Measurements from ENCODE around the gene RXFP1. TPM values are rescaled to one million over a fixed set of nuclear protein-coding genes. Genes with fewer than 3 reads are reported as not detected.

Gene RXFP1
- total RNA-seq, 1 experiment from 2014 or later, result not detected

GRCh38 chr4:158588777-158589176 is 67.1 kb downstream of the RXFP1 start:
- Histone ChIP-seq H3K9me3 (ENCODE audit: low read depth, low read length, poor library complexity, severe bottlenecking) (no peaks in the 10 kb centered on the region), H3K4me1 (ENCODE audit: insufficient read depth, low read length, poor library complexity, severe bottlenecking) (no peaks in the 10 kb centered on the region), H3K27me3 (replicated peaks; ENCODE audit: insufficient read depth, low read depth, low read length, poor library complexity) (no peaks in the 10 kb centered on the region), H3K36me3 (ENCODE audit: insufficient read depth, low read length, poor library complexity, severe bottlenecking) (no peaks in the 10 kb centered on the region), H3K27ac (ENCODE audit: low read depth, low read length, poor library complexity, severe bottlenecking) (no peak overlapping the region), H3K4me3 (ENCODE audit: low read depth, low read length, poor library complexity, severe bottlenecking) (no peak overlapping the region)
- peak; percentile 24 for DNase-seq (ENCODE audit: low spot score)
- TF ChIP-seq EZH2 (IDR thresholded peaks at IDR 0.05; ENCODE audit: borderline replicate concordance, low read depth, low read length, poor library complexity, severe bottlenecking), result no peak
- TF ChIP-seq, protein P1, sequence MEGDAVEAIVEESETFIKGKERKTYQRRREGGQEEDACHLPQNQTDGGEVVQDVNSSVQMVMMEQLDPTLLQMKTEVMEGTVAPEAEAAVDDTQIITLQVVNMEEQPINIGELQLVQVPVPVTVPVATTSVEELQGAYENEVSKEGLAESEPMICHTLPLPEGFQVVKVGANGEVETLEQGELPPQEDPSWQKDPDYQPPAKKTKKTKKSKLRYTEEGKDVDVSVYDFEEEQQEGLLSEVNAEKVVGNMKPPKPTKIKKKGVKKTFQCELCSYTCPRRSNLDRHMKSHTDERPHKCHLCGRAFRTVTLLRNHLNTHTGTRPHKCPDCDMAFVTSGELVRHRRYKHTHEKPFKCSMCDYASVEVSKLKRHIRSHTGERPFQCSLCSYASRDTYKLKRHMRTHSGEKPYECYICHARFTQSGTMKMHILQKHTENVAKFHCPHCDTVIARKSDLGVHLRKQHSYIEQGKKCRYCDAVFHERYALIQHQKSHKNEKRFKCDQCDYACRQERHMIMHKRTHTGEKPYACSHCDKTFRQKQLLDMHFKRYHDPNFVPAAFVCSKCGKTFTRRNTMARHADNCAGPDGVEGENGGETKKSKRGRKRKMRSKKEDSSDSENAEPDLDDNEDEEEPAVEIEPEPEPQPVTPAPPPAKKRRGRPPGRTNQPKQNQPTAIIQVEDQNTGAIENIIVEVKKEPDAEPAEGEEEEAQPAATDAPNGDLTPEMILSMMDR (conservative IDR thresholded peaks at IDR 0.05; ENCODE audit: low read depth, low read length), result no peak
- CTCF ChIA-PET, result no interaction called here
- no TSS peak for BruUV-seq (replicated peaks)
- POLR2A ChIA-PET (ENCODE audit: low non-redundant PET), result no interaction called here
- intact Hi-C loops (cut with micrococcal nuclease; ENCODE audit: unreplicated experiment), result no loop called here

GRCh38 chr4:158590306-158590705 is 68.6 kb downstream of the RXFP1 start:
- CTCF ChIA-PET, result no interaction called here

GRCh38 chr4:158590824-158591223 is 69.1 kb downstream of the RXFP1 start:
- no peaks in the 10 kb centered on the region for H3K36me3 ChIP-seq (ENCODE audit: insufficient read depth, low read length, poor library complexity, severe bottlenecking)
- no peak overlapping the region for H3K27ac ChIP-seq (ENCODE audit: low read depth, low read length, poor library complexity, severe bottlenecking)
- CTCF ChIA-PET, result no interaction called here
- H3K4me3 ChIP-seq (ENCODE audit: low read depth, low read length, poor library complexity, severe bottlenecking), result no peak overlapping the region
- no peaks in the 10 kb centered on the region for H3K27me3 ChIP-seq (replicated peaks; ENCODE audit: insufficient read depth, low read depth, low read length, poor library complexity)
- DNase-seq (ENCODE audit: low spot score), result no peak
- intact Hi-C loops (cut with micrococcal nuclease; ENCODE audit: unreplicated experiment), result no loop called here
- no peaks in the 10 kb centered on the region for H3K4me1 ChIP-seq (ENCODE audit: insufficient read depth, low read length, poor library complexity, severe bottlenecking)
- H3K9me3 ChIP-seq (ENCODE audit: low read depth, low read length, poor library complexity, severe bottlenecking), result no peaks in the 10 kb centered on the region
- POLR2A ChIA-PET (ENCODE audit: low non-redundant PET), result no interaction called here
- TF ChIP-seq, protein P1 (conservative IDR thresholded peaks at IDR 0.05; ENCODE audit: low read depth, low read length), result no peak
- TF ChIP-seq EZH2 (IDR thresholded peaks at IDR 0.05; ENCODE audit: borderline replicate concordance, low read depth, low read length, poor library complexity, severe bottlenecking), result no peak
- no TSS peak for BruUV-seq (replicated peaks)

More at GRCh38 chr4:158590306-158590705, 68.6 kb downstream of the RXFP1 start:
- no peaks in the 10 kb centered on the region for H3K9me3 ChIP-seq (ENCODE audit: low read depth, low read length, poor library complexity, severe bottlenecking)
- POLR2A ChIA-PET (ENCODE audit: low non-redundant PET), result interaction anchor here (0.6 kb wide), 1 partner anchor 279 kb away, joined by 14 read pairs; no protein-coding TSS in a partner anchor
- intact Hi-C loops (cut with micrococcal nuclease; ENCODE audit: unreplicated experiment), result no loop called here
- H3K36me3 ChIP-seq (ENCODE audit: insufficient read depth, low read length, poor library complexity, severe bottlenecking), result no peaks in the 10 kb centered on the region
- H3K27ac ChIP-seq (ENCODE audit: low read depth, low read length, poor library complexity, severe bottlenecking), result no peak overlapping the region
- no peaks in the 10 kb centered on the region for H3K4me1 ChIP-seq (ENCODE audit: insufficient read depth, low read length, poor library complexity, severe bottlenecking)
- DNase-seq (ENCODE audit: low spot score), result peak; percentile 14
- no peaks in the 10 kb centered on the region for H3K27me3 ChIP-seq (replicated peaks; ENCODE audit: insufficient read depth, low read depth, low read length, poor library complexity)
- no TSS peak for BruUV-seq (replicated peaks)
- no peak overlapping the region for H3K4me3 ChIP-seq (ENCODE audit: low read depth, low read length, poor library complexity, severe bottlenecking)
- TF ChIP-seq, protein P1 (conservative IDR thresholded peaks at IDR 0.05; ENCODE audit: low read depth, low read length), result no peak
- no peak for TF ChIP-seq EZH2 (IDR thresholded peaks at IDR 0.05; ENCODE audit: borderline replicate concordance, low read depth, low read length, poor library complexity, severe bottlenecking)
